HepG2 (cell line): Measurements from ENCODE around the gene IRF7. TPM values are rescaled to one million over a fixed set of nuclear protein-coding genes. Genes with fewer than 3 reads are reported as not detected.

Source experiments
- NR2C2 ChIP-seq: sonication (generic); formaldehyde crosslinking; IDR thresholded peaks from 2 replicates; pipeline ENCODE4 v1.4.0; 2020; ENCODE audit warnings: missing genetic modification reagents, mild to moderate bottlenecking, moderate library complexity, borderline replicate concordance
- SALL1 ChIP-seq: sonication (generic); formaldehyde crosslinking; IDR thresholded peaks from 2 replicates; pipeline ENCODE4 v1.8.0; 2022; ENCODE audit warnings: mild to moderate bottlenecking, missing genetic modification reagents
- SKI ChIP-seq: fragments of 450-650 bp; IDR thresholded peaks from one replicate; pipeline ENCODE4 v1.6.1; 2018; ENCODE audit warnings: mild to moderate bottlenecking; ENCODE audit not compliant: partially characterized antibody
- TFAP4 ChIP-seq: sonication (generic); IDR thresholded peaks from 2 replicates; pipeline ENCODE4 v1.6.1; 2016; ENCODE audit warnings: low read depth, borderline replicate concordance
- ZBTB43 ChIP-seq: sonication (generic); formaldehyde crosslinking; conservative IDR thresholded peaks from 2 replicates; pipeline ENCODE4 v1.4.0; 2020; ENCODE audit warnings: missing genetic modification reagents
- ZFP36 ChIP-seq: fragments of 150-350 bp; IDR thresholded peaks from 2 replicates; pipeline ENCODE4 v1.6.1; 2018; ENCODE audit warnings: borderline replicate concordance, low read length, low read depth; ENCODE audit not compliant: partially characterized antibody
- ZNF234 ChIP-seq: sonication (generic); formaldehyde crosslinking; conservative IDR thresholded peaks from 2 replicates; pipeline ENCODE4 v1.5.1; 2020; ENCODE audit warnings: mild to moderate bottlenecking, missing genetic modification reagents
- polyA plus RNA-seq, 8 experiments: library from polyadenylated mRNA; depleted of rRNA in 3 of 8; stranded (reverse) in 7 of 8; unstranded in 1 of 8; fragments of >200 nt; fragmentation: Illumina TruSeq in 4 of 8; extraction: Trizol in 4 of 8; gene quantifications; 2 replicates each; pipeline versions ENCODE4 v1.2.1 to v1.2.3, GENCODE V29; 2011 to 2016; ENCODE audit warnings: low read depth in 4 of 8, missing spikeins in 1 of 8, mixed read lengths in 1 of 8; ENCODE audit not compliant: insufficient read depth in 1 of 8
- total RNA-seq, 5 experiments: library from RNA; depleted of rRNA; stranded (reverse); fragments of >200 nt; fragmentation: Illumina TruSeq; extraction: Trizol; gene quantifications; 2 replicates each; pipeline ENCODE4 v1.2.3, GENCODE V29; 2016; ENCODE audit warnings: low read depth in 1 of 5

The IRF7 gene
- total and polyA plus RNA-seq, 2 of the 13 experiments (the other 11 are each of a cell fraction or from before 2014, with no cell fraction given), result not detected

GRCh38 chr11:624705-625635 is 9.2 kb upstream of the IRF7 start, which contains the start of gene CDHR5 (continued):
- TF ChIP-seq TFAP4, result peak; percentile 16; the same call in 1 of the 2 replicates
- TF ChIP-seq SKI, result peak; percentile 29
- TF ChIP-seq ZBTB43 (CRISPR knock-in tag), result no peak
- TF ChIP-seq NR2C2, result peak; percentile 67
- TF ChIP-seq ZNF234 (CRISPR knock-in tag), result no peak
- TF ChIP-seq ZFP36, result no peak
- TF ChIP-seq SALL1 (CRISPR knock-in tag), result peak; percentile 70
- TF ChIP-seq, all 625 proteins: peak for 45
